SIG-M5 treated with dmso at 0.1 percent for 504 hours (cell line): ENCODE data around the gene MAPK9.

ENCODE experiments used
- DNase-seq: peaks from one replicate; lab custom pipeline; 2025; ENCODE audit not compliant: unreplicated experiment; lab: John Stamatoyannopoulos, UW

MAPK9 gene

GRCh38 chr5:180294913-180295555, 3.2 kb upstream of the MAPK9 start:
- DNase-seq: no peak

- DNase-seq: no peak
Measured at GRCh38 chr5:180294411-180294810, 2.5 kb upstream of the MAPK9 start.

GRCh38 chr5:180291234-180291940, 496 bp downstream of the MAPK9 start:
- DNase-seq: no peak

GRCh38 chr5:180290568-180291233, 1.2 kb downstream of the MAPK9 start:
- DNase-seq: no peak

GRCh38 chr5:180289966-180290365, 1.9 kb downstream of the MAPK9 start:
- DNase-seq: no peak

GRCh38 chr5:180289433-180289832, 2.5 kb downstream of the MAPK9 start:
- DNase-seq: peak; percentile 46

- DNase-seq: no peak
Measured at GRCh38 chr5:180287868-180288267, 4.0 kb downstream of the MAPK9 start.

GRCh38 chr5:180287404-180287803, 4.5 kb downstream of the MAPK9 start:
- peak; percentile 26 for DNase-seq

- no peak for DNase-seq
Measured at GRCh38 chr5:180284149-180284548, 7.7 kb downstream of the MAPK9 start.

- no peak for DNase-seq
Measured at GRCh38 chr5:180283026-180283615, 8.8 kb downstream of the MAPK9 start.

GRCh38 chr5:180282281-180282680, 9.6 kb downstream of the MAPK9 start:
- DNase-seq: no peak

GRCh38 chr5:180281706-180282105, 10.2 kb downstream of the MAPK9 start:
- no peak for DNase-seq

- DNase-seq: no peak
Measured at GRCh38 chr5:180274695-180275094, 17.2 kb downstream of the MAPK9 start.

- DNase-seq: peak; percentile 25
Measured at GRCh38 chr5:180271221-180271620, 20.7 kb downstream of the MAPK9 start.

- no peak for DNase-seq
Measured at GRCh38 chr5:180259260-180259611, 32.6 kb downstream of the MAPK9 start.

- DNase-seq: no peak
Measured at GRCh38 chr5:180253036-180253824, 38.7 kb downstream of the MAPK9 start.

- no peak for DNase-seq
Measured at GRCh38 chr5:180251887-180252286, 40.0 kb downstream of the MAPK9 start.

GRCh38 chr5:180251141-180251540, 40.7 kb downstream of the MAPK9 start:
- no peak for DNase-seq

GRCh38 chr5:180250329-180250728, 41.6 kb downstream of the MAPK9 start:
- no peak for DNase-seq

GRCh38 chr5:180241600-180241999, 50.3 kb downstream of the MAPK9 start:
- no peak for DNase-seq

- no peak for DNase-seq
Measured at GRCh38 chr5:180238631-180239030, 53.3 kb downstream of the MAPK9 start.
